HepG2 (cell line): ENCODE results near the gene IMMT.

Experiments used
- CHD2 ChIP-seq: IDR thresholded peaks from 2 replicates; pipeline ENCODE4 v1.6.1; 2011; ENCODE audit warnings: low read depth, low read length, improper control_type of control experiment
- EZH2 ChIP-seq: conservative IDR thresholded peaks from 2 replicates; pipeline ENCODE4 v1.6.1; 2012; ENCODE audit warnings: mild to moderate bottlenecking, low read depth, low read length, moderate library complexity
- HHEX ChIP-seq: IDR thresholded peaks from 2 replicates; pipeline ENCODE4 v1.6.1; 2016; ENCODE audit warnings: control low read depth
- KDM1A ChIP-seq: IDR thresholded peaks from 2 replicates; pipeline ENCODE4 v1.6.1; 2016; ENCODE audit warnings: missing compliant biosample characterization
- KLF16 ChIP-seq, 2 experiments: sonication (generic) in 1 of 2; formaldehyde crosslinking in 1 of 2; IDR thresholded peaks; 2 replicates each; pipeline versions ENCODE4 v1.6.1 to v1.8.0; 2016 to 2023; ENCODE audit warnings: missing genetic modification reagents in 2 of 2, missing compliant biosample characterization in 1 of 2
- RNF219 ChIP-seq: sonication (generic); formaldehyde crosslinking; IDR thresholded peaks from 2 replicates; pipeline ENCODE4 v1.5.0; 2020; ENCODE audit warnings: mild to moderate bottlenecking, missing genetic modification reagents
- SALL2 ChIP-seq: sonication (generic); formaldehyde crosslinking; IDR thresholded peaks from 2 replicates; pipeline ENCODE4 v1.8.1; 2023; ENCODE audit warnings: mild to moderate bottlenecking, missing genetic modification reagents, inconsistent platforms
- THAP7 ChIP-seq: sonication (generic); formaldehyde crosslinking; IDR thresholded peaks from 2 replicates; pipeline ENCODE4 v1.8.1; 2023; ENCODE audit warnings: mild to moderate bottlenecking, missing genetic modification reagents
- TF ChIP-seq, protein P1 (sequence below): sonication (generic); formaldehyde crosslinking; IDR thresholded peaks from 2 replicates; pipeline ENCODE4 v1.5.0; 2020; ENCODE audit warnings: mild to moderate bottlenecking, missing genetic modification reagents, moderate library complexity
- TF ChIP-seq, protein P2 (sequence below): sonication (generic); formaldehyde crosslinking; IDR thresholded peaks from 2 replicates; pipeline ENCODE4 v1.4.0; 2020; ENCODE audit warnings: low read depth, missing genetic modification reagents

DNA sequence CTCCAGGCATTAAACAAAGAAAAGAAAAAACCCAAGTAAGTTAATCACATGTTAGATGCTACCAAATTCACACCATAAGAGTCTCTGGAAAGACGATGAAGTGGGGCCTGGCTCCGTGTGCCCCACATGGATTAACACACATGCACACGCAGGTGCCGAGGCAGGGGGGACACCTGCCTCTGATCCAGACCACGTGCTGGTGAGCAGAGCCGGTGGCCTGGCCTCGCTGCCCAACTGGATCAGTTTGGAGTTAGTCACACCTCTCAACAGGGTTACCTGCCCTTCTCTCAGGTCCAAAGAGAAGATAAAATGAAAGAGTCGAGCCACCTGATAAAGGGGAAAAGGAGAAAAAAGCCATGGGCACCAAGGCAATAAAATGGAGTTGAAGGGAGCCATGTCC, 44.5 kb upstream of the IMMT start:
- no peak for TF ChIP-seq HHEX (CRISPR knock-in tag)
- no peak for TF ChIP-seq THAP7 (CRISPR knock-in tag)
- TF ChIP-seq KLF16 (CRISPR knock-in tag; IDR thresholded peaks at IDR 0.05): no peak
- TF ChIP-seq CHD2: no peak
- TF ChIP-seq EZH2: no peak
- TF ChIP-seq, protein P1, sequence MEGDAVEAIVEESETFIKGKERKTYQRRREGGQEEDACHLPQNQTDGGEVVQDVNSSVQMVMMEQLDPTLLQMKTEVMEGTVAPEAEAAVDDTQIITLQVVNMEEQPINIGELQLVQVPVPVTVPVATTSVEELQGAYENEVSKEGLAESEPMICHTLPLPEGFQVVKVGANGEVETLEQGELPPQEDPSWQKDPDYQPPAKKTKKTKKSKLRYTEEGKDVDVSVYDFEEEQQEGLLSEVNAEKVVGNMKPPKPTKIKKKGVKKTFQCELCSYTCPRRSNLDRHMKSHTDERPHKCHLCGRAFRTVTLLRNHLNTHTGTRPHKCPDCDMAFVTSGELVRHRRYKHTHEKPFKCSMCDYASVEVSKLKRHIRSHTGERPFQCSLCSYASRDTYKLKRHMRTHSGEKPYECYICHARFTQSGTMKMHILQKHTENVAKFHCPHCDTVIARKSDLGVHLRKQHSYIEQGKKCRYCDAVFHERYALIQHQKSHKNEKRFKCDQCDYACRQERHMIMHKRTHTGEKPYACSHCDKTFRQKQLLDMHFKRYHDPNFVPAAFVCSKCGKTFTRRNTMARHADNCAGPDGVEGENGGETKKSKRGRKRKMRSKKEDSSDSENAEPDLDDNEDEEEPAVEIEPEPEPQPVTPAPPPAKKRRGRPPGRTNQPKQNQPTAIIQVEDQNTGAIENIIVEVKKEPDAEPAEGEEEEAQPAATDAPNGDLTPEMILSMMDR (CRISPR knock-in tag): no peak
- TF ChIP-seq, protein P2, sequence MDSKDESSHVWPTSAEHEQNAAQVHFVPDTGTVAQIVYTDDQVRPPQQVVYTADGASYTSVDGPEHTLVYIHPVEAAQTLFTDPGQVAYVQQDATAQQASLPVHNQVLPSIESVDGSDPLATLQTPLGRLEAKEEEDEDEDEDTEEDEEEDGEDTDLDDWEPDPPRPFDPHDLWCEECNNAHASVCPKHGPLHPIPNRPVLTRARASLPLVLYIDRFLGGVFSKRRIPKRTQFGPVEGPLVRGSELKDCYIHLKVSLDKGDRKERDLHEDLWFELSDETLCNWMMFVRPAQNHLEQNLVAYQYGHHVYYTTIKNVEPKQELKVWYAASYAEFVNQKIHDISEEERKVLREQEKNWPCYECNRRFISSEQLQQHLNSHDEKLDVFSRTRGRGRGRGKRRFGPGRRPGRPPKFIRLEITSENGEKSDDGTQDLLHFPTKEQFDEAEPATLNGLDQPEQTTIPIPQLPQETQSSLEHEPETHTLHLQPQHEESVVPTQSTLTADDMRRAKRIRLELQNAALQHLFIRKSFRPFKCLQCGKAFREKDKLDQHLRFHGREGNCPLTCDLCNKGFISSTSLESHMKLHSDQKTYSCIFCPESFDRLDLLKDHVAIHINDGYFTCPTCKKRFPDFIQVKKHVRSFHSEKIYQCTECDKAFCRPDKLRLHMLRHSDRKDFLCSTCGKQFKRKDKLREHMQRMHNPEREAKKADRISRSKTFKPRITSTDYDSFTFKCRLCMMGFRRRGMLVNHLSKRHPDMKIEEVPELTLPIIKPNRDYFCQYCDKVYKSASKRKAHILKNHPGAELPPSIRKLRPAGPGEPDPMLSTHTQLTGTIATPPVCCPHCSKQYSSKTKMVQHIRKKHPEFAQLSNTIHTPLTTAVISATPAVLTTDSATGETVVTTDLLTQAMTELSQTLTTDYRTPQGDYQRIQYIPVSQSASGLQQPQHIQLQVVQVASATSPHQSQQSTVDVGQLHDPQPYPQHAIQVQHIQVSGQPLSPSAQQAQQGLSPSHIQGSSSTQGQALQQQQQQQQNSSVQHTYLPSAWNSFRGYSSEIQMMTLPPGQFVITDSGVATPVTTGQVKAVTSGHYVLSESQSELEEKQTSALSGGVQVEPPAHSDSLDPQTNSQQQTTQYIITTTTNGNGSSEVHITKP (CRISPR knock-in tag): no peak
- no peak for TF ChIP-seq KDM1A (CRISPR knock-in tag)
- TF ChIP-seq RNF219 (CRISPR knock-in tag): no peak
- no peak for TF ChIP-seq SALL2 (CRISPR knock-in tag)
